A375 (cell line): ENCODE measurements around the gene SGCA. TPM values are rescaled to one million over a fixed set of nuclear protein-coding genes. Genes with fewer than 3 reads are reported as not detected.

Experiments
- total RNA-seq: library from RNA; depleted of rRNA; stranded (reverse); fragments of >200 nt; shearing (Covaris generic); gene quantifications from 2 replicates; pipeline ENCODE4 v1.2.3, GENCODE V29; 2014; rRNA removed

The SGCA gene
- not detected in 2 replicates for total RNA-seq

DNA sequence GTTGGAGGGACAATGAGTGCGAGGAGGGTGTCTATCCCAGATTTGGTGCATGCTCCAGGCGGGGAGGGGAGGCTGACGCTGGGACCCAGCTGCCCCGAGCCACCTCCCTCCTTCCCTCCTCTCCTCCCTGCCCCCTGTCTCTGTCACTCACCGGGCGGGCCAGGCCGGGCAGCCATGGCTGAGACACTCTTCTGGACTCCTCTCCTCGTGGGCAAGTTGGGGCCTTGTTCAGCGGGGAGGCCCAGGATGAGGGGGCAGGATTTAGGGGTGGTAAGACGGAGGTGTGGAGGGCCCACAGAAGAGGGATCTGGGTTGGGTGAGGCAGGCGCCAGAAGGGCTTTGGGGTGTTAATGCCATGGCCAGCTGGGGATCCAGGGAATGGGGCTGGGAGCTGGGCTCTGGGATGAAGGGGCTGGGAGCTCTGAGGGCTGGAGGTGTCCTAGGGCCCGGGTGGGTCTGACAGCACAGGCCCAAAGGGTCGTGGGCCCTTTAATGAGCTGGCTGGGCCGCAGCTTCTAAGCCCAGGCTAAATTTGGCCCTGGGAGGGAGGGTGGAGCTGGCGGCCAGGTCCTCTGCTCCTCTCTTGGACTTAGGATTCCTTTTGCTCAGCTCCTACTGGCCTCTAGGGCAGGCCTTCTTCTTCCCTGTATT, at the start of gene SGCA:
Gene SGCA (plus strand): TSS at position 139 of the 651 bp plus-strand sequence. CDS start 36 bp downstream, at position 175.

GRCh38 chr17:50129728-50130558, 35.9 kb upstream of the SGCA start, which contains the start of gene SAMD14:
Gene SAMD14 (minus strand): TSS chr17:50130160. CDS start chr17:50124959, 5,201 bp downstream.

GRCh38 chr17:50150354-50151040, 15.3 kb upstream of the SGCA start, which contains the start of gene PPP1R9B:
Gene PPP1R9B (minus strand): TSS chr17:50150677. CDS start chr17:50150513, 164 bp downstream.

GRCh38 chr17:50201276-50201854, 35.6 kb downstream of the SGCA start, which contains the start of gene COL1A1:
Gene COL1A1 (minus strand): TSS chr17:50201631. CDS start chr17:50201513, 118 bp downstream.

Other genes starting within 250 kb of the SGCA start
- gene DLX4, start 196.8 kb upstream of the SGCA start, total RNA-seq = 0.53 and 1.4 TPM in 2 replicates
- not detected in 2 replicates for gene DLX3, start 170.8 kb upstream of the SGCA start, total RNA-seq
- 360 and 393 TPM in 2 replicates for gene ITGA3, start 109.9 kb upstream of the SGCA start, total RNA-seq
- gene PDK2, start 70.7 kb upstream of the SGCA start, total RNA-seq = 9.6 and 14.0 TPM in 2 replicates
- 0.87 and 2.8 TPM in 2 replicates for gene SAMD14, start 35.8 kb upstream of the SGCA start, total RNA-seq
- gene PPP1R9B, start 15.3 kb upstream of the SGCA start, total RNA-seq = 46.2 and 52.8 TPM in 2 replicates
- 0.30 and 0.45 TPM in 2 replicates for gene COL1A1, start 35.6 kb downstream of the SGCA start, total RNA-seq
- 0.19 and 0.21 TPM in 2 replicates for gene TMEM92, start 108.5 kb downstream of the SGCA start, total RNA-seq
- 33.5 and 34.5 TPM in 2 replicates for gene XYLT2, start 180.1 kb downstream of the SGCA start, total RNA-seq
- 97.8 and 107 TPM in 2 replicates for gene MRPL27, start 207.2 kb downstream of the SGCA start, total RNA-seq
- 27.2 and 31.6 TPM in 2 replicates for gene EME1, start 207.2 kb downstream of the SGCA start, total RNA-seq
- 167 and 171 TPM in 2 replicates for gene LRRC59, start 231.5 kb downstream of the SGCA start, total RNA-seq